ENCODE data around the gene XCL2. TPM values are rescaled to one million over a fixed set of nuclear protein-coding genes. Genes with fewer than 3 reads are reported as not detected.

Gene XCL2
- polyA plus RNA-seq, 6 donors from 2014 or later, result 0.65 to 1.1 (median 0.77) TPM; not detected in 3

DNA sequence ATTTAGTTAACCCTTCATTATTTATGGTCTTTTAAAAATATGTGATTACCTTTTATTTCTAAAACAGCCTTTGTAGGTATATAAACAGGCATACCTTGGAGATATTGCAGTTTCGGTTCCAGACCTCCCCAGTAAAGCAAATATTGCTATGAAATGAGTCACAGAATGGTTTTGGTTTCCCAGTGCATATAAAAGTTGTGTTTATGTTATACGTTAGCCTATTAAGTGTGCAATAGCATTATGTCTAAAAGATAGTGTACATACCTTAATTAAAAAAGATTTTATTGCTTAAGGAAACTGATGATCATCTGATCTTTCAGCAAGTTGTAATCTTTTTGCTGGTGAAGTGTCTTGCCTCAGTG, 44.1 kb downstream of the XCL2 start:
- no peak for ATAC-seq (ENCODE audit: low read depth in 2 of 2)
- H3K4me3 Mint-ChIP-seq, result no peak overlapping the region
- no peaks in the 10 kb centered on the region for H3K27me3 Mint-ChIP-seq
- no peak overlapping the region for H3K27ac Mint-ChIP-seq
- H3K9me3 Mint-ChIP-seq, result no peaks in the 10 kb centered on the region
- H3K4me1 Mint-ChIP-seq, result no peaks in the 10 kb centered on the region
- no peaks in the 10 kb centered on the region for H3K36me3 Mint-ChIP-seq
- DNase-seq, result no peak

DNA sequence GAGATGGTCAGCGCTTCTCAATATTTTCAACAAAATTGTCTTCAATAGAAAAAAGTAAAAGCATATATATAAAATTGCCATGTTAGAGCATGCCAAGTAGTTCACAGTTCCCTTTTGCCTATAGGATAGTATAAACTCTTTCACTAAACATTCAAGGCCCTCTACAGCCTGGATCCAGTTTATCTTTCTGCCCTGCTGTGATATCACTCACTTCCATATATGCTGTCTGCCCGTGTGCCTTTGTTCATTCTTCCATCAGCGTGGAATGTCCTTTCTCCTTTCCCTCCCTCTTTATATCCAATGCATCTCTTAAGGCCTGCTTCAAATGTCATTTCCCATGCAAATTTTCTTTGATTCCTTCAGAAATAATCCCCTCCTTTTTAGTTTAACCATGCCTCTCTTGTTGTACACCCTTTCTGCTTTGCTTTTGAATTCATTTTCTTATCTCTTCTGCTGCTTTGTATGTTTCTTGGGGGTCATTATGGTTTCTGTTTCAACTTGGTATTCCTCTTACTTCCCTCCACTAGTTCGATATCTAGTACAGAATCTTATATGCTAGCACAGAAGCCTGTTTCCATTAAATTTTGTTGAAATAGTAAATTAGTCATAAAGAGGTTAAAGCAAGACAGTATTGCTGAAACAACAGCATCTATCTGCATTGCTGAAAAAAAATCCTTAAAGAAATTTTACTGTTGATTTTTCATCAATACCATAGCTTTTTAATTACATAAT, 44.7 kb downstream of the XCL2 start:
- DNase-seq (no peak), ATAC-seq (ENCODE audit: low read depth in 2 of 2) (no peak)
- H3K36me3 Mint-ChIP-seq, result no peaks in the 10 kb centered on the region
- no peaks in the 10 kb centered on the region for H3K27me3 Mint-ChIP-seq
- no peak overlapping the region for H3K4me3 Mint-ChIP-seq
- no peaks in the 10 kb centered on the region for H3K9me3 Mint-ChIP-seq
- H3K27ac Mint-ChIP-seq, result no peak overlapping the region
- H3K4me1 Mint-ChIP-seq, result no peaks in the 10 kb centered on the region

DNA sequence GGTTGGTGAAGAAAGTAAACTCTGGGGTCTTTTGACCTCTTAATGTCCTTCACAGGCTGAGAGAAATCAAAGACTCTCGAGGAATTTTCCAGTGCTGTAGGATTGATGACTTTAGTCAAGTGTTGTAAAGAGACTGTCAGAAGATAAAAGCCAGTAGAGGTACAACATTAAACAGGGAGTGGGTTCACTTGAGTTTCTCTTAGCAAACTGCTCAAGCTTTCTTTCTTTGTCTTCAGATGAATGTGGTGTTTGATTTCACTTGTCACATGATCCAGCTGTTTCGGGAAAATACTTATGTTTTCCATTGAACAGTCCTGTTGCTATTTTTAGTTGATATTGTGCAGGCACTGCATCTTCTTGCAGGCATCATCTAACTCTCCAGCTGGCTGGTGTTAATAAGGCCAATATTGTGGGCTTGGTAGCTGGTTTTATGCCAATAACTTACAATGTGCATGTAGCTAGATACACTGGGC, 45.6 kb downstream of the XCL2 start:
- DNase-seq, result no peak
- no peaks in the 10 kb centered on the region for H3K36me3 Mint-ChIP-seq
- no peak for ATAC-seq (ENCODE audit: low read depth in 2 of 2)
- H3K27me3 Mint-ChIP-seq, result no peaks in the 10 kb centered on the region
- no peaks in the 10 kb centered on the region for H3K9me3 Mint-ChIP-seq
- H3K4me1 Mint-ChIP-seq, result no peaks in the 10 kb centered on the region
- no peak overlapping the region for H3K4me3 Mint-ChIP-seq
- no peak overlapping the region for H3K27ac Mint-ChIP-seq

DNA sequence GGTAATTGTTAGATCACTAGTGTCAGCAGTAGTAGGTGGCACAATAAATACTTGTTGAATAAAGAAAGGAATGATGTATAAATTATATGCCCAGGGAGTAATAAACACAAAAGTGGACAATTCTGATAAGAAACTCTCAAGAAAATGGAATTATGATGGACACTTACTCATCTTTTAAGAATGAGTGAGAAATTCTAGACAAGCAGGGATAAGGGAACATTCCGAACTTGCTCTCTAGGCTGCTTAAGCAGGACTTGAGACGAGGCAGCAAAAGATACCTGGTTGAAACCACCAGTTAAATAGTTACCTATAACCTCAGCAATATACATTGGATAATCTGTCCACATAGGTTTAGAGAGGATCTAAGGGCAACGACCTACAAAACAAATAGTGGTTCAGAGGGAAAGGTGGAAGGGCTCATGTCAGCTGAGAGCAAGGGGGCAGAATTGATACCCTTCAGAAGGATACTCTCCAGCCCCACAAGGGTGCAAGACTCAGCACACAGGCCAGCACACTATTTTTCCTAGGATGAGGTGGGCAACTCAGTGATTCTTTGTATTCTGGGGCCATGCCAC, 46.3 kb downstream of the XCL2 start:
- H3K9me3 Mint-ChIP-seq, result no peaks in the 10 kb centered on the region
- ATAC-seq (ENCODE audit: low read depth in 2 of 2), result no peak
- no peaks in the 10 kb centered on the region for H3K4me1 Mint-ChIP-seq
- no peak overlapping the region for H3K27ac Mint-ChIP-seq
- no peaks in the 10 kb centered on the region for H3K36me3 Mint-ChIP-seq
- no peaks in the 10 kb centered on the region for H3K27me3 Mint-ChIP-seq
- no peak for DNase-seq
- no peak overlapping the region for H3K4me3 Mint-ChIP-seq

DNA sequence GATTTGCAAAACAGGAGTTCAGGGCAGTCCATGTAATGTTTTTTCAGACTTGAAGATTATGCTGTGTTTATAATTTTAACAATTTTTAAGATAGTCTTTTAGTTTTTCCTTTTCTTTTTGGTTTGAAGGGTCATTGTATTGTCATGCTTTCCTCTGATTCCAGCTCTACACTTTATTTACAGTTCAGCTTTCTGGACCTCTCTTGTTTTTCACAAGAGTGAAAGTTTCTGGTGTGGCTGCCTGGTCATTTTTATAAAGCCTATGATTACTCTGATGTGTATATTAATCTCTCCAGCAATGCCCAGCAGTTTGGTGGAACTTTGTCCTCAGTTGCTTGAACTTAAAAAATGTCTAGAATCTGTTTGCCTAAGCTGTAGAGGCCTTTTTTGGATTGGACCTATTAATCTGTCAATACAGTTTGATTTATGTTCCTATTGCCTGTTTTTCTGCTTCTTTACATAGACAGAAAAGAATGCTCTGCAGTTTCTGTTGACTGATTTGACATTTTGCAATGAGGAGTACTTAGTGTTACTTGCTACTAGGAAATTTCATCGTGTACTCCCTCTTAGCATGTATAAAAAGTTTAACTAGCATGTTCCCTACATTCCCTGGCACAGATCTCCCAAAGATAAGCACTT, 52.2 kb downstream of the XCL2 start:
- H3K36me3 Mint-ChIP-seq, result no peaks in the 10 kb centered on the region
- H3K4me1 Mint-ChIP-seq, result no peaks in the 10 kb centered on the region

More for the DNA sequence above, 52.2 kb downstream of the XCL2 start:
- H3K27ac Mint-ChIP-seq, result no peak overlapping the region
- no peak overlapping the region for H3K4me3 Mint-ChIP-seq
- H3K9me3 Mint-ChIP-seq, result peaks cover 0 to 3% (median 0%) of the 10 kb centered on the region in 7 donors
- no peaks in the 10 kb centered on the region for H3K27me3 Mint-ChIP-seq
- ATAC-seq (ENCODE audit: low read depth in 2 of 2), result no peak
- no peak for DNase-seq

Other genes starting within 250 kb of the XCL2 start
- gene XCL1, start 32.6 kb upstream of the XCL2 start, polyA plus RNA-seq (ENCODE audit: low read depth in 6 of 6), result under 1 TPM in 2 of 6 donors, not detected in 4; 0.19 to 0.21 TPM
- not detected for gene DPT, start 185.2 kb upstream of the XCL2 start, polyA plus RNA-seq (ENCODE audit: low read depth in 6 of 6)

Data from naive B cell (primary cell).